ENCODE results near the gene ZRANB2.

GRCh38 chr1:71030026-71030425, 50.8 kb downstream of the ZRANB2 start:
- TF ChIP-seq CTCF (IDR thresholded peaks at IDR 0.05 in 2 of 3, conservative IDR thresholded peaks at IDR 0.05 in 1 of 3; ENCODE audit: insufficient read depth in 2 of 3, low read depth in 1 of 3, low read length in 3 of 3) (no peak), ELK1 (CRISPR knock-in tag; IDR thresholded peaks at IDR 0.05) (no peak), CREB5 (CRISPR knock-in tag; IDR thresholded peaks at IDR 0.05) (no peak), HES1 (IDR thresholded peaks at IDR 0.05; ENCODE audit: low read depth) (no peak), ZNF830 (CRISPR knock-in tag; IDR thresholded peaks at IDR 0.05) (no peak), SP2 (IDR thresholded peaks at IDR 0.05; ENCODE audit: extremely low read depth, low read depth, low read length, poor library complexity, severe bottlenecking) (no peak), HNRNPL (IDR thresholded peaks at IDR 0.05; ENCODE audit: low read depth, low read length) (no peak), E2F5 (CRISPR knock-in tag; IDR thresholded peaks at IDR 0.05) (no peak), YY1 (IDR thresholded peaks at IDR 0.05; ENCODE audit: borderline replicate concordance in 1 of 3, control insufficient read depth in 1 of 3, extremely low read depth in 1 of 3, insufficient read depth in 3 of 3, insufficient read length in 1 of 3, insufficient replicate concordance in 2 of 3, low read depth in 1 of 3, low read length in 2 of 3) (no peak), CHD4 (IDR thresholded peaks at IDR 0.05; ENCODE audit: insufficient read depth, insufficient replicate concordance, low read depth, low read length, poor library complexity, severe bottlenecking) (no peak), EZH2 (IDR thresholded peaks at IDR 0.05; ENCODE audit: borderline replicate concordance, low read depth, low read length) (no peak), POLR2AphosphoS5 (IDR thresholded peaks at IDR 0.05; ENCODE audit: control insufficient read depth, insufficient read depth, low read depth, low read length) (no peak), MCM5 (IDR thresholded peaks at IDR 0.05; ENCODE audit: low read depth) (no peak), HMGXB4 (CRISPR knock-in tag; IDR thresholded peaks at IDR 0.05) (no peak)

Measured in K562 (cell line).